ENCODE data around the gene GYPB.
"Not testable (repeated sequence)": the region's sequence is repeated elsewhere in the genome, so short reads cannot be mapped to it uniquely, and the experiment has no call there.

- TF ChIP-seq, protein P1, sequence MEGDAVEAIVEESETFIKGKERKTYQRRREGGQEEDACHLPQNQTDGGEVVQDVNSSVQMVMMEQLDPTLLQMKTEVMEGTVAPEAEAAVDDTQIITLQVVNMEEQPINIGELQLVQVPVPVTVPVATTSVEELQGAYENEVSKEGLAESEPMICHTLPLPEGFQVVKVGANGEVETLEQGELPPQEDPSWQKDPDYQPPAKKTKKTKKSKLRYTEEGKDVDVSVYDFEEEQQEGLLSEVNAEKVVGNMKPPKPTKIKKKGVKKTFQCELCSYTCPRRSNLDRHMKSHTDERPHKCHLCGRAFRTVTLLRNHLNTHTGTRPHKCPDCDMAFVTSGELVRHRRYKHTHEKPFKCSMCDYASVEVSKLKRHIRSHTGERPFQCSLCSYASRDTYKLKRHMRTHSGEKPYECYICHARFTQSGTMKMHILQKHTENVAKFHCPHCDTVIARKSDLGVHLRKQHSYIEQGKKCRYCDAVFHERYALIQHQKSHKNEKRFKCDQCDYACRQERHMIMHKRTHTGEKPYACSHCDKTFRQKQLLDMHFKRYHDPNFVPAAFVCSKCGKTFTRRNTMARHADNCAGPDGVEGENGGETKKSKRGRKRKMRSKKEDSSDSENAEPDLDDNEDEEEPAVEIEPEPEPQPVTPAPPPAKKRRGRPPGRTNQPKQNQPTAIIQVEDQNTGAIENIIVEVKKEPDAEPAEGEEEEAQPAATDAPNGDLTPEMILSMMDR (tag by site-specific recombination; IDR thresholded peaks at IDR 0.05): not testable (repeated sequence)
- not testable (repeated sequence) for TF ChIP-seq ZNF707, ZBTB20, IKZF3, PRDM10 (tag by site-specific recombination; IDR thresholded peaks at IDR 0.05)
Measured at GRCh38 chr4:143996193-143996592, 23.0 kb downstream of the GYPB start.
